ENCODE results near the gene DRC7.

DRC7 gene, protein sequence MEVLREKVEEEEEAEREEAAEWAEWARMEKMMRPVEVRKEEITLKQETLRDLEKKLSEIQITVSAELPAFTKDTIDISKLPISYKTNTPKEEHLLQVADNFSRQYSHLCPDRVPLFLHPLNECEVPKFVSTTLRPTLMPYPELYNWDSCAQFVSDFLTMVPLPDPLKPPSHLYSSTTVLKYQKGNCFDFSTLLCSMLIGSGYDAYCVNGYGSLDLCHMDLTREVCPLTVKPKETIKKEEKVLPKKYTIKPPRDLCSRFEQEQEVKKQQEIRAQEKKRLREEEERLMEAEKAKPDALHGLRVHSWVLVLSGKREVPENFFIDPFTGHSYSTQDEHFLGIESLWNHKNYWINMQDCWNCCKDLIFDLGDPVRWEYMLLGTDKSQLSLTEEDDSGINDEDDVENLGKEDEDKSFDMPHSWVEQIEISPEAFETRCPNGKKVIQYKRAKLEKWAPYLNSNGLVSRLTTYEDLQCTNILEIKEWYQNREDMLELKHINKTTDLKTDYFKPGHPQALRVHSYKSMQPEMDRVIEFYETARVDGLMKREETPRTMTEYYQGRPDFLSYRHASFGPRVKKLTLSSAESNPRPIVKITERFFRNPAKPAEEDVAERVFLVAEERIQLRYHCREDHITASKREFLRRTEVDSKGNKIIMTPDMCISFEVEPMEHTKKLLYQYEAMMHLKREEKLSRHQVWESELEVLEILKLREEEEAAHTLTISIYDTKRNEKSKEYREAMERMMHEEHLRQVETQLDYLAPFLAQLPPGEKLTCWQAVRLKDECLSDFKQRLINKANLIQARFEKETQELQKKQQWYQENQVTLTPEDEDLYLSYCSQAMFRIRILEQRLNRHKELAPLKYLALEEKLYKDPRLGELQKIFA

DNA sequence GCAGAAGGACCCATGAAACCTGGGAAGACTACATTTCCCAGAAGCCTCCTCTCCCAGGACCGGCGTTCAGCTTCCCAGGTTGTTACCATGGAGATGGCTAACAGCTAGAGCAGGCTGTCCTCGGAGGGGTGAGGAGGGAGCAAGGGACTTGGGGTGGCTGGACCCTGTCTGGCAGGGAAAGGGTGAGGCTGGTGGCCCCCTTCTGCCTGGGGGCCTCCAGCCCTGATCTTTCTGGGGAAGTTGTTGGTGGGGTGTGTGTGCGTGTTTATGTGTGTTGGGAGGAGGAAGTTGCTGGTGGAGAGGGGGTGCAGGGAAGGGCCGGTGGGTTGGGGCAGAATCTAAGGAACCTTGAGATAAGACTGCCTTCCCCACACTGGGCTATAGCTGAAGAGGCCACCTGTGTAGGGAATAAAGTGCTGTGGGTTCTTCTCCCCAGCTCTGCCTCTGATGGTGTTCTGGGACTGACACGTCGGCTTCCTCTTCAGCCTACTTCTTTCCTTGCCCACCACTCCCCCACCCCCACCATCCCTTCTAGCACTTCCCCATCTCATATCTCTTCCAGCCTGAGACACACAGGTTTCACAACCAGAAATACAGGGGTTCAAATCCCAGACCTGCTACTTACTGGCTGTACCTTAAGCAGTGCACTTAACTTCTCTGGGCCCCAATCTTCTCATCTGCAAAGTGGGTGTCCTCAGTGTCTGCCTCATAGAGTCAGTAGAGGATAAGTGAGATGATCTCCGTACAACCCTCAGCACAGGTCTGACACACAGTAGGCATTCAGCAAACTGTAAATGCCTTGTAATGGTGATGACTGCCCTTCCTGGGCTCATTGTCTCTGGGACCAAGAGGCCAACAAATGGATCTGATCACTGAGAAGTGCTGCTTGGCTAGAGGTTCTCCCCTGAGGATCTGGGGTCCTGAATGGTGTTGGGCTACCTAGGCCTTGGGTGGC, at the start of gene DRC7:
Gene DRC7, plus strand, starts transcription at position 82 of the 955 bp plus-strand sequence. CDS start 3,144 bp downstream, outside the sequence.
- no peak for DNase-seq

- no peak for DNase-seq
Observed at GRCh38 chr16:57645169-57645568, 49.4 kb upstream of the DRC7 start.

- DNase-seq = no peak
Observed at GRCh38 chr16:57645691-57646387, 48.8 kb upstream of the DRC7 start.

GRCh38 chr16:57646388-57647039, 48.1 kb upstream of the DRC7 start:
- DNase-seq = no peak

DNA sequence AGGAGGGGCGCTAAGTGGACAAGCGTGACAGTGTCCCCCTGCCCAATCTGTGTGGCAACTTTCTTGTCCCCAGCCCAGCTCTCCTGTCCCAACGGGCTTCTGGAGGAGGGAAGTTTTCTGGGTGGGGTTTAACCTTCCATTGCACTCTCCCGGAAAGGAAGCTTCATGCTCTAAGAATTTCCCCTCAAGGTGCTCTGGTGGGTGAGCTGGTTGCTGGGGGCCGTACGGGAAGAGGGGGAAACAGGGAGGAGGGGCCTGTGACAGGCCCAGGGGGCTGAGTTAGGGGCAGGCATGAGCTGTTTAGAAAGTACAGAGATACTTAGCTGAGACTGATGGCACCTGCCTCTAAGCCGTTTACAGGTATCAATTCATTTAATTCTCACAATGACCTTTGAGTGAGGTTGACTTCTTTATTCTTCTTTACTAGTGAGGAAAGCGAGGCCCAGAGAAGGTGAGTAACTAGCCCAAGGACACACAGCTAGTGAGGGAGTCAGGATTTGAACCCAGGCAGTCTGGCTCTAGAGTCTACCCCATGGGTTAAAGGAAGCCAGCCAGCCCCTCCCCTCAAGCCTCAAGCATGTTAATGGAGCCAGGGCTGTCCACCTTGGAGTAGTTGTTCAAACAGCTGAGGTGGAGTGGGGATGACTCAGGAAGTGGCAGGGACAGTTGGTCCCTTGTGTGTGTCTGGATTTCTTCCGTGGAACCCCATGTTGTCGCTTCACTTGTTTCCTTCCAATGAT, 47.3 kb upstream of the DRC7 start:
- DNase-seq = no peak

DNA sequence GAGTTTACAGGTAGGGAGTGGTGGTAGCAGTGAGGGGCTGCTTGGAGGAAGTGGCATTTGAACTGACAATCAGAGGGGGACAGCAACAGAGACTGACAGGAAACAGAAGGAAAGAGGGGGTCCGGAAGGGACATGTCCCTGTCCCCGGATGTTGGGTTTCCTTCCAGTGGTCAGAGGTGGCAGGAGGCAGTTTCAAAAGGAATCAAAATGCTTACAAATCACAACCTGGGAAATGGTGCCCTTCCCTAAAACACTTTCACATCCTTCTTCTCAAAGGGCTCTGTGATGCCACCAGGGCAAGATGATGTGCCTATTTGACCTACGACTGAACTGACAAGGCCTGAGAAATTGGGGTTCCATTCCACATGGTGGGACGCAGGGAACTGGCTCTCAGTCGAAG, 46.5 kb upstream of the DRC7 start:
- DNase-seq = no peak

DNA sequence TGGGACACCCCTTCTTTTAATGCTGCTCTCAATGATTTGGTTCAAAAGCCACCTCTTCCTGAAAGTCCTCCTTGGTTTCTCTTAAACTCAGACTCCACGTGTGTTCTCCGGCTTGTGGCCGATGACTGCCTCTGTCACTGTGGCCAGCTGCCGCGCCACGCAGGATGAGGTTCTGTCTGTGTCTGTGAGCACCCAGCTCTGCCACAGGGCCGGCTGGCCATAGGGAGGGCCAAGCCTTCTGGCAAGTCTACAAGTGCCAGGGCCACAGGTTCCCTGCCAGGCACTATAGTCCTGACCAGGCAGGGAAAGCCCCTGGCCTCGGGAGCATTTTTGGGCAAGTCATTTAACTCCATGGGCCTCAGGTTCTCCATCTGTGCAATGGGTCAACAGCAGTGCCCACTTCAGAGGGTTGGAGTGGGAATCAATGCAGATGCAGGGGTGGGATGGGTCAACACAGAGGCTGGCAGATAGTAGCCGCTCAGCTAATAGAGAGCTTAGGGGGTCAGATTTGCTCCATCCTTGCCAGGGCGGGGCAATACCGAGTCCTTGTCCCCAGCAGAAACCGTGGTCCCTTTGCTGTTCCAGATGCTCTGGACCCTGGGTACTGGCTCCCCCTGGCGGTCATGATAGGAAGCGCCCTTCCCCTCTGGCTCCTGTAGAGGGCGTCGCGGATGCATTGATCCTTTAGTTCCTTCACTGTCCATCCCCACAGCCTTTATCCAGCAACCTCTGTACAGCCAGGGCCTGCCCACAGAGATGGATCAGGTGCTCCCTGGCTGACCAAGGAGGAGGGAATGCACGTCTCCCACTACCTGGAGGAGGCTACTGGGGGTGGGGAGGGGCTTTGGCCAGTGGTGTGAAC, 45.8 kb upstream of the DRC7 start:
- DNase-seq = peak; percentile 75

- DNase-seq = no peak
Observed at GRCh38 chr16:57649443-57649751, 45.2 kb upstream of the DRC7 start.

DNA sequence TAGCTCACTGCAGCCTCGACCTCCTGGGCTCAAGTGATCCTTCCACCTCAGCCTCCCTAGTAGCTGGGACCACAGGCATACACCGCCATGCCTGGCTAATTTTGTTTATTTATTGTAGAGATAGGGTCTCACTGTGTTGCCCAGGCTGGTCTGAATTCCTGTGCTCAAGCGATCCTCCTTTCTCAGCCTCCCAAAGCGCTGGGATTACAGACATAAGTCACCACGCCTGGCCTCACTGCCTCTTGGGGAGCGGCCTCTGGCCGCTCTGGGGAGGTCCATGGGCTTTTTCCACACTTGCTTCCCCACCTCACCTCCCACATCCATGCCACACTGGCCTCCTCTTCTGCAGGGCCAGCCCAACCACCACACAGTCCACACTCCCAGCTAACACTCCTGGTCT, 44.8 kb upstream of the DRC7 start:
- DNase-seq = no peak

DNA sequence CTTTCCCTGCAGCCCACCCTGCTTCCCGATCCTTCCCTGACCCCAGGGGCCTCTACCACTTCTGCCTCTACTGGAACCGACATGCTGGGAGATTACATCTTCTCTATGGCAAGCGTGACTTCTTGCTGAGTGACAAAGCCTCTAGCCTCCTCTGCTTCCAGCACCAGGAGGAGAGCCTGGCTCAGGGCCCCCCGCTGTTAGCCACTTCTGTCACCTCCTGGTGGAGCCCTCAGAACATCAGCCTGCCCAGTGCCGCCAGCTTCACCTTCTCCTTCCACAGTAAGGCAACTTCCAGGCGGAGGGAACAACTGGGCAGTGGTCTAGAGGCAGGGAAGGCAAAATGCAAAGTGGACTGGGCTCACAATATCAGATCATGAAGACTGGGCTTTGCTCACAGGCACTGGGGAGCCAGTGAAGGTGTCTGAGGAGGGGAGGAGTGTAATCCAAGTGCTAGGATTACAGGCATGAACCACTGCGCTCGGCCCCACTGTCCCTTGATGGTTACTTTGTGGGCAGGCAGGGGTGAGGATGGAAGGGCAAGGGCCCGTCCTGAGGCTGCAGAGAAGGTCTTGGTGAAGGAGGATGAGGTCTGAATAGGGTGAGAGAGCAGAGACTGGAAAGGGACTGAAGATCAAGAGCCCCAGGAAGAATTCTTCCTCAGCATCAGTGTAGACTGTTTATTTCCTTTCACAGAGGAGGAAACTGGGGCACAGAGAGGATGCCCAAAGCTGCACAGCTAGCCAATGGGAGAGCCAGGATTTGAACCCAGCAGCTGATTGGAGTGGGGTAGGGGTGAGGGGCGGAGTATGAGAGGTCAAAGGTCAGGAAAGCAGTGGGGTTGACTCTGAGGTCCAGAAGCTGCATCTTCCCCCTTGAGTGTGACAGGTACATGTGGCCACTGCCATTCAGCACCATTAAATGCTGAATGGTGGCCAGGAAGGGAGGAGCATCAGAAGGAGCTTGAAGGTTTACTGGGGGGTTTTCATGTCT, 43.0 kb upstream of the DRC7 start:
- DNase-seq = no peak

DNA sequence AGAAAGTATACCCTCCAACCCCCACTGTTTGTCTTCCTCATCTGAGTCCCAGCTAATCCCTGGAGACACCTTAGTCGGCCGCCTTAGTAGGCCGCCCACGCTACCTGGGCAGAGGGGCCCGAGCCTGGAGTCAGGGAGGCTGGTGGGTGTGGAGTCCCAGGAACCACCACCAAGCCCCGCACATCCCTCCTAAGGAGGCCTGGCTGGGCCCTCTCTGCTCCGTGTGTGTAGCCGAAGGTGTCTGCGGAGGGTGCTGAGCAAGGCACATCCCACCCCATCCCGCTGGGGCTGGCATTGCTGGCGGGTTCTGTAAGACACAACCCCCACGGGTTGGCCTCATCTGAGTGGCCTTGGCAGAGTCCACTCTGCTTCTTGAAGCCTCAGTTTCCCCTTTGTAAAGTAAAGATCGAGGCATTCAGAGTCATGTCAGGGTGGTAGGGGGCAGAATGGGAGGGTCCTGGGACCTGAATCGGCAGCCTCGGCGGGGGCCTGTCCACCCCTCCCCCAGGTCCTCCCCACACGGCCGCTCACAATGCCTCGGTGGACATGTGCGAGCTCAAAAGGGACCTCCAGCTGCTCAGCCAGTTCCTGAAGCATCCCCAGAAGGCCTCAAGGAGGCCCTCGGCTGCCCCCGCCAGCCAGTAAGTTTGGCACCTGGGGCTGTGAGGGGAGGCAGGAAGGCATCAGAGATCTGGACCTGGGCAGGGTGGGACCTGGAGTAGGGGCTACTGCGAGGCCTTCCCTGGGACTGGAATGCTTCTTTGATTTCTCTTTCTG, 41.7 kb upstream of the DRC7 start:
- DNase-seq = no peak

GRCh38 chr16:57653936-57654335, 40.7 kb upstream of the DRC7 start:
- DNase-seq = no peak

- DNase-seq = no peak
Observed at GRCh38 chr16:57656342-57656955, 38.2 kb upstream of the DRC7 start.

GRCh38 chr16:57657228-57657627, 37.4 kb upstream of the DRC7 start:
- DNase-seq = no peak

GRCh38 chr16:57658130-57658877, 36.3 kb upstream of the DRC7 start:
- no peak for DNase-seq

- no peak for DNase-seq
Observed at GRCh38 chr16:57658878-57659674, 35.5 kb upstream of the DRC7 start.
